ENCODE data around the gene CACNA1G. TPM values are rescaled to one million over a fixed set of nuclear protein-coding genes. Genes with fewer than 3 reads are reported as not detected.

Gene CACNA1G
- total RNA-seq, 1 experiment from 2014 or later = 6.7 TPM

- DNase-seq (ENCODE audit: low spot score) (no peak), ATAC-seq (peak; percentile 40; the same call in 1 of the 2 replicates)
- TF ChIP-seq CTCF (IDR thresholded peaks at IDR 0.05) = no peak
- no peak for TF ChIP-seq ZNF138 (CRISPR knock-in tag; conservative IDR thresholded peaks at IDR 0.05)
- no peak for TF ChIP-seq ZNF121 (CRISPR knock-in tag; IDR thresholded peaks at IDR 0.05)
- no peak for TF ChIP-seq USF2 (CRISPR knock-in tag; IDR thresholded peaks at IDR 0.05)
- TF ChIP-seq ZNF219 (CRISPR knock-in tag; IDR thresholded peaks at IDR 0.05; ENCODE audit: borderline replicate concordance) = no peak
- TF ChIP-seq MLX (CRISPR knock-in tag; IDR thresholded peaks at IDR 0.05) = no peak
- no peak for TF ChIP-seq HMGA2 (CRISPR knock-in tag; IDR thresholded peaks at IDR 0.05)
- TF ChIP-seq MYBL2 (CRISPR knock-in tag; IDR thresholded peaks at IDR 0.05) = no peak
- TF ChIP-seq AR (CRISPR knock-in tag; IDR thresholded peaks at IDR 0.05) = no peak
- no peak for TF ChIP-seq E2F4 (CRISPR knock-in tag; IDR thresholded peaks at IDR 0.05; ENCODE audit: borderline replicate concordance, low read depth)
- TF ChIP-seq TCF7 (CRISPR knock-in tag; IDR thresholded peaks at IDR 0.05; ENCODE audit: low read depth) = no peak
- no peak for TF ChIP-seq FOXP1 (CRISPR knock-in tag; IDR thresholded peaks at IDR 0.05; ENCODE audit: borderline replicate concordance)
- TF ChIP-seq E2F1 (CRISPR knock-in tag; IDR thresholded peaks at IDR 0.05) = no peak
- TF ChIP-seq ZNF532 (CRISPR knock-in tag; IDR thresholded peaks at IDR 0.05; ENCODE audit: borderline replicate concordance) = no peak
- no peak for TF ChIP-seq GRHL2 (CRISPR knock-in tag; IDR thresholded peaks at IDR 0.05; ENCODE audit: insufficient replicate concordance, severe bottlenecking)
- Mint-ChIP-seq H3K27ac (peak overlapping the region; percentile 37), H3K9me3 (no peaks in the 10 kb centered on the region), H3K27me3 (ENCODE audit: low read depth) (peaks cover 3% of the 10 kb centered on the region), H3K36me3 (no peaks in the 10 kb centered on the region), H3K4me1 (peaks cover 21% of the 10 kb centered on the region), H3K4me3 (no peak overlapping the region)
- ChIA-PET POLR2A (no interaction called here), CTCF (interaction anchor here (0.7 to 1.8 kb wide), 5 partner anchors 11 to 346 kb away, joined by 3 to 5 read pairs (median 4); partner anchors contain the start of gene EPN3)
Measured at GRCh38 chr17:50514936-50515702, 45.4 kb upstream of the CACNA1G start.
